ENCODE measurements around the gene GPX4.

Gene GPX4

DNA sequence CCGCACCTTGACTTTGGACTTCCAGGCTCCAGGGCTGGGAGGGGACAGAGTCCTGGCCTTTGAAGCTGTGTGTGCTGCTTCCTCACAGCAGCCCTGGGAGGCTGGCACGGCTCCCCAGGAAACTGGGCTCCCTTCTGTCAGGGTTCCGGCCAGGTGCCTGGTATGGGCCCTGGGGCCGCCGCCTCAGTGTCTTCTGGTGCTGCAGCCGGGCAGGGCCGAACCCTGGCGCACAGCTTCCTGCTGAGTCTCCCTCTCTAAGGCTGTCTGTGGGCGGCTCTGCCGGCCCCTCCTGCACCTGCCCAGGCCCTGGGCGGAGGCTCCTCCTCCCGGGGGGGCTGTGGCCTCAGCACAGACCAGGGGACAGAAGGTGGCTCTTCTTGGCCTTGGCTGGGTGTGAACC, 32.4 kb downstream of the GPX4 start:
- Histone ChIP-seq H3K27me3 (ENCODE audit: control insufficient read depth, insufficient read depth, low read length) (no peaks in the 10 kb centered on the region), H3K36me3 (ENCODE audit: insufficient read depth, low read length) (peaks cover 14% of the 10 kb centered on the region), H3K4me3 (ENCODE audit: low read length) (no peak overlapping the region), H3K9ac (ENCODE audit: low read depth, low read length) (no peak overlapping the region), H3K4me1 (ENCODE audit: control insufficient read depth, insufficient read depth, low read length) (peaks cover 18% of the 10 kb centered on the region), H3K4me2 (ENCODE audit: low read length) (no peak overlapping the region), H3K9me3 (replicated peaks; ENCODE audit: low read length) (no peaks in the 10 kb centered on the region)

DNA sequence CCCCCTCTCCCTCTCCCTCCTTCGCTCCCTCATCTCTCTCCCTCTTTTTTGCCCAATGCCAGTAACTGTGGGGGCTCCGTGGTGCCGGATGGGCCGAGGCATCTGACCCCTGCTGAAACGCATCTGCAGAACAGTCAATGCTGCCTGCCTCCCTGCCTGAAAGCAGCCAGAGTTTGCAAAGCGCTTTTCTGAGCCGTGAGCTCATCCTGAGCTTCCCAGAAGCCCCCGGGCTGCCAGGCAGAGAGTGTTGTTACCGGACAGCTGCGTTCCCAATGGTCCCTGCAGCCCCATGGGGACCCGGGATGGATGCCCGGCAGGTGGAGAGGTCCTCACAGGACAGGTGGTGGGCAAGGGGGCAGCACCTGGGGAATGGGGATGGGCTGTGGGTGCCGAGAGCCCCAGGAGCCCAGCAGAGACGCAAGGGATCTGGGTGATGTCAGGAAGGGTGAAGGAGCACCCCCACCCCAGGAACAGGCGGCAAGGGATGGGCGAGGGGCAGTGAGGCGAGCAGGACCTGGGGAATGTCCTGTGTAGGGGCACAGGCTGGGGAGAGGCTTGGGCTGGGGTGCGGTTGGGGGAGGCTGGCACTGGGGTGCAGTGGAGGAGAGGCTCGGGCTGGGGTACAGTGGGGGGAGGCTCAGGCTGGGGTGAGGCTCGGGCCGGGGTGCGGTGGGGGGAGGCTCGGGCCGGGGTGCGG, 33.0 kb downstream of the GPX4 start:
- peaks cover 18% of the 10 kb centered on the region for H3K4me1 ChIP-seq (ENCODE audit: control insufficient read depth, insufficient read depth, low read length)
- H3K4me2 ChIP-seq (ENCODE audit: low read length) = no peak overlapping the region
- H3K4me3 ChIP-seq (ENCODE audit: low read length) = no peak overlapping the region
- H3K9ac ChIP-seq (ENCODE audit: low read depth, low read length) = no peak overlapping the region
- no peaks in the 10 kb centered on the region for H3K9me3 ChIP-seq (replicated peaks; ENCODE audit: low read length)
- no peaks in the 10 kb centered on the region for H3K27me3 ChIP-seq (ENCODE audit: control insufficient read depth, insufficient read depth, low read length)
- peaks cover 14% of the 10 kb centered on the region for H3K36me3 ChIP-seq (ENCODE audit: insufficient read depth, low read length)

DNA sequence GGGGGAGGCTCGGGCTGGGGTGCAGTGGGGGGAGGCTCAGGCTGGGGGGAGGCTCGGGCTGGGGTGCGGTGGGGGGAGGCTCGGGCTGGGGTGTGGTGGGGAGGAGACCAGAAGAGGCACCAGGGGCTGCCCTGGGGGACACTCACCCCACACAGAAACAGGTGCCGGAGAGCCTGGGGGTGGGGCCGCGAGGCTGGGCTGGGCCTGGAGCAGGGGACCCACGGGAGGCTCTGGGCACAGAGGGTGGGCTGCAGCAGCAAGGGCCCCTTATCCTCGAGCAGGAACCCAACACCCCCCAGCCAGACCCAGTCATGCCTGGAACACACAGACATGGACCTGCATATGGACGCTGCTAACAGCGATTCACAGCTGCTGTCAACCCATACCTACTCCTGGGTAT, 34.3 kb downstream of the GPX4 start:
- no peak overlapping the region for H3K4me3 ChIP-seq (ENCODE audit: low read length)
- peaks cover 8% of the 10 kb centered on the region for H3K4me1 ChIP-seq (ENCODE audit: control insufficient read depth, insufficient read depth, low read length)
- peaks cover 19% of the 10 kb centered on the region for H3K36me3 ChIP-seq (ENCODE audit: insufficient read depth, low read length)
- H3K9ac ChIP-seq (ENCODE audit: low read depth, low read length) = no peak overlapping the region
- no peaks in the 10 kb centered on the region for H3K9me3 ChIP-seq (replicated peaks; ENCODE audit: low read length)
- H3K4me2 ChIP-seq (ENCODE audit: low read length) = no peak overlapping the region
- no peaks in the 10 kb centered on the region for H3K27me3 ChIP-seq (ENCODE audit: control insufficient read depth, insufficient read depth, low read length)

DNA sequence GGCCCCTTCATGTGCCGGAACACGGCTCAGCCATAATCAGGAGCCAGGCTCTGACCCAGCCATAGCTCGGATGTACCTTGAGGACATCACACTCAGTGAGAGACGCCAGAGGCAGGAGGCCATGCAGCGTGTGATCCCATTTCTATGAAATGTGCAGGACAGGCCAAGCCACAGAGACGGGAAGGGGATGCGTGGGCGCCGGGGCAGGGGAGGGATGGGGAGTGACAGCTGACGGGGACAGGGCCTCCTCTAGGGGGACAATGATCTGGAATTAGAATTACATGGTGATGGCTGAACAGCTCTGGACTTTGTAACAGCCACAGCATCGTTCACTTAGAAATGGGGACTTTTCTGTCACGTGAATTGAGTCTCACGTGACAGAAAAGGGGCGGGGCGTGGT, 35.3 kb downstream of the GPX4 start:
- peaks cover 3% of the 10 kb centered on the region for H3K4me1 ChIP-seq (ENCODE audit: control insufficient read depth, insufficient read depth, low read length)
- peaks cover 25% of the 10 kb centered on the region for H3K36me3 ChIP-seq (ENCODE audit: insufficient read depth, low read length)
- H3K27me3 ChIP-seq (ENCODE audit: control insufficient read depth, insufficient read depth, low read length) = no peaks in the 10 kb centered on the region
- H3K9me3 ChIP-seq (replicated peaks; ENCODE audit: low read length) = no peaks in the 10 kb centered on the region
- H3K9ac ChIP-seq (ENCODE audit: low read depth, low read length) = no peak overlapping the region
- H3K4me3 ChIP-seq (ENCODE audit: low read length) = no peak overlapping the region
- H3K4me2 ChIP-seq (ENCODE audit: low read length) = no peak overlapping the region

DNA sequence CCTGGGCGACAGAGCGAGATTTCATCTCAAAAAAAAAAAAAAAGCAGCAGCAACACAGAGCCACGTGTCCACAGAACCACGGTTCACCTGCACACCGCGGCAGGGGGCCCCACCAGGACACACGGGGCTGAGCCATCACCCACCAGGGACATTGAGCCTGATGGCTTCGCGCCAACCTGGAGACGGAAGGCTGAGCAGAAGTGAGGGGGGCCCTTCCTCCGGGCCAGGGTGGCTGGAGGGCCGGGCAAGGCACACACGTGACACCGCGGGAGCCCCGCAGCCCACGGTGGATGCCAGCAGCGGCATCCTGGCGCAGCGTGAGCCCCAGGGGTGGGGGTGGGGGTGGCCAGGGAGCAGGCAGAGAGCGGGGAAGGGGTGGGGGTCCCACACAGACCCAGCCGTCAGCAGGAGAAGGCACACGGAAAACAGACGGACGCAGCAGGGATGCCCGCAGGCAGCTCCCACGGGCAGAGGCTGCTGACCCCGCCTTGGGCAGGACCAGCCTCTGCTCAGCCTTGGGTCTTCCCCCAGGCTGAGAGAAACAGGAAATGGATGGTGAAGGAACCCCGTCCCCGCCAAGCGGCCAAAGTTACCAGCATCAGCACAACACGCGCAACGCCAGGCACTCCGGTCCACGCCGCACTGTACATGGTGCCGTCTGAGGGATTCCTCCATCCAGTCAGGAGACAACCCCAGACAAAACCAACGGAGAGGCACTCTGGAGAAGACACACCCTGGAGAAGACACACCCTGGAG, 36.7 kb downstream of the GPX4 start:
- Histone ChIP-seq H3K27me3 (ENCODE audit: control insufficient read depth, insufficient read depth, low read length) (no peaks in the 10 kb centered on the region), H3K36me3 (ENCODE audit: insufficient read depth, low read length) (peaks cover 30% of the 10 kb centered on the region), H3K9ac (ENCODE audit: low read depth, low read length) (no peak overlapping the region), H3K4me3 (ENCODE audit: low read length) (no peak overlapping the region), H3K9me3 (replicated peaks; ENCODE audit: low read length) (no peaks in the 10 kb centered on the region), H3K4me1 (ENCODE audit: control insufficient read depth, insufficient read depth, low read length) (no peaks in the 10 kb centered on the region), H3K4me2 (ENCODE audit: low read length) (no peak overlapping the region)

DNA sequence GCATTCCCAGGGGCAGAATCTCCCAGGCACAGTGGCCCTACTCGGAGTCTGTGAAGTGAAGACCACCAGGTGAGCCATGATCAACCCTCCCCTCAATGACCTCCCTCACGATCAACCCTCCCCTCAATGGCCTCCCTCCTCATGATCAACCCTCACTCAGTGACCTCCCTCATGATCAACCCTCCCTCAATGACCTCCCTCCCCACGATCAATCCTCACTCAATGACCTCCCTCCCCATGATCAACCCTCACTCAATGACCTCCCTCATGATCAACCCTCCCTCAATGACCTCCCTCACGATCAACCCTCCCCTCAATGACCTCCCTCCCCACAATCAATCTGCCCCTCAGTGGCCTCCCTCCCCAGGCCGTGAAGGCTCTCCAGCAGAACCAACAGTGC, 38.1 kb downstream of the GPX4 start:
- H3K4me2 ChIP-seq (ENCODE audit: low read length) = no peak overlapping the region
- no peaks in the 10 kb centered on the region for H3K4me1 ChIP-seq (ENCODE audit: control insufficient read depth, insufficient read depth, low read length)
- peaks cover 37% of the 10 kb centered on the region for H3K36me3 ChIP-seq (ENCODE audit: insufficient read depth, low read length)
- H3K27me3 ChIP-seq (ENCODE audit: control insufficient read depth, insufficient read depth, low read length) = no peaks in the 10 kb centered on the region
- H3K9ac ChIP-seq (ENCODE audit: low read depth, low read length) = no peak overlapping the region
- no peaks in the 10 kb centered on the region for H3K9me3 ChIP-seq (replicated peaks; ENCODE audit: low read length)
- H3K4me3 ChIP-seq (ENCODE audit: low read length) = no peak overlapping the region

DNA sequence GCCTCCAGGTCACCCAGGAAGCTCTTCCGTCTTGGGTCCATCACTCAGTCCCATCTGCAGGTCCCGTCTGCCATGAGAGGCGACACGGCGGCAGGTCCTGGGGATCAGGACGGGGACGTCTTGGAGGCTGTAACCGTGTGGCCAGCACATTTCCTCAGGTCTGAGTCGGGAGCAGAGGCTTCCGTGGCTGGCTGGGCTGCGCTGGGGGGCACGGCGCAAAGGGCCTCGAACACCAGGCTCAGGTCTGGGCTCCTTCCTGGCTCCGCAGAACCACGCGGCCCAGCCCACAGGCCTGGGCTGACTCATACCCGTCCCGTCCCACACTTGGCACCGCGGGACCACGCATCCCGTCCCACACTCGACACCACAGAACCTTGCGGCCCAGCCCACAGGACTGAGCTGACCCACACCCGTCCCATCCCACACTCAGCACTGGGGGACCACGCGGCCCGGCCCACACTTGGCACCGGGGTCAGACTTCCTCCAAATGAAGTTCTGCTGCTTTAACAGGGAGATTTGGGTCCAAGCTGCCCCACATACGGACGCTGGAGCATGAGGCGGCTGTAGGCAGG, 40.1 kb downstream of the GPX4 start:
- no peak overlapping the region for H3K9ac ChIP-seq (ENCODE audit: low read depth, low read length)
- no peaks in the 10 kb centered on the region for H3K9me3 ChIP-seq (replicated peaks; ENCODE audit: low read length)
- H3K4me3 ChIP-seq (ENCODE audit: low read length) = no peak overlapping the region
- no peak overlapping the region for H3K4me2 ChIP-seq (ENCODE audit: low read length)
- no peaks in the 10 kb centered on the region for H3K27me3 ChIP-seq (ENCODE audit: control insufficient read depth, insufficient read depth, low read length)
- H3K4me1 ChIP-seq (ENCODE audit: control insufficient read depth, insufficient read depth, low read length) = no peaks in the 10 kb centered on the region
- peaks cover 40% of the 10 kb centered on the region for H3K36me3 ChIP-seq (ENCODE audit: insufficient read depth, low read length)

DNA sequence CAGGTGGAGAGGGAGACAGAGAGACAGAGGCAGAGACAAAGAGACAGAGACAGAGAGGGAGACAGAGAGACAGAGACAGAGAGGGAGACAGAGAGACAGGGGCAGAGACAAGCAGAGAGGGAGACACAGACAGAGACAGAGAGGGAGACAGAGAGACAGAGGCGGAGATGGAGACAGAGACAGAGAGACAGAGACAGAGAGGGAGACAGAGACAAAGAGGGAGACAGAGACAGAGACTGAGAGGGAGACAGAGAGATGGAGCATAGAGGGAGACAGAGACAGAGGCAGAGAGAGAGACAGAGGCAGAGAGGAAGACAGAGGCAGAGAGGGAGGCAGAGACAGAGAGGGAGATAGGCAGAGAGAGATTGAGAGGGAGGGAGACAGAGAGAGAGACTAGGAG, 40.9 kb downstream of the GPX4 start:
- H3K36me3 ChIP-seq (ENCODE audit: insufficient read depth, low read length) = peaks cover 45% of the 10 kb centered on the region
- H3K4me2 ChIP-seq (ENCODE audit: low read length) = no peak overlapping the region
- H3K9ac ChIP-seq (ENCODE audit: low read depth, low read length) = no peak overlapping the region
- no peaks in the 10 kb centered on the region for H3K9me3 ChIP-seq (replicated peaks; ENCODE audit: low read length)
- H3K4me3 ChIP-seq (ENCODE audit: low read length) = no peak overlapping the region
- no peaks in the 10 kb centered on the region for H3K27me3 ChIP-seq (ENCODE audit: control insufficient read depth, insufficient read depth, low read length)
- H3K4me1 ChIP-seq (ENCODE audit: control insufficient read depth, insufficient read depth, low read length) = no peaks in the 10 kb centered on the region

DNA sequence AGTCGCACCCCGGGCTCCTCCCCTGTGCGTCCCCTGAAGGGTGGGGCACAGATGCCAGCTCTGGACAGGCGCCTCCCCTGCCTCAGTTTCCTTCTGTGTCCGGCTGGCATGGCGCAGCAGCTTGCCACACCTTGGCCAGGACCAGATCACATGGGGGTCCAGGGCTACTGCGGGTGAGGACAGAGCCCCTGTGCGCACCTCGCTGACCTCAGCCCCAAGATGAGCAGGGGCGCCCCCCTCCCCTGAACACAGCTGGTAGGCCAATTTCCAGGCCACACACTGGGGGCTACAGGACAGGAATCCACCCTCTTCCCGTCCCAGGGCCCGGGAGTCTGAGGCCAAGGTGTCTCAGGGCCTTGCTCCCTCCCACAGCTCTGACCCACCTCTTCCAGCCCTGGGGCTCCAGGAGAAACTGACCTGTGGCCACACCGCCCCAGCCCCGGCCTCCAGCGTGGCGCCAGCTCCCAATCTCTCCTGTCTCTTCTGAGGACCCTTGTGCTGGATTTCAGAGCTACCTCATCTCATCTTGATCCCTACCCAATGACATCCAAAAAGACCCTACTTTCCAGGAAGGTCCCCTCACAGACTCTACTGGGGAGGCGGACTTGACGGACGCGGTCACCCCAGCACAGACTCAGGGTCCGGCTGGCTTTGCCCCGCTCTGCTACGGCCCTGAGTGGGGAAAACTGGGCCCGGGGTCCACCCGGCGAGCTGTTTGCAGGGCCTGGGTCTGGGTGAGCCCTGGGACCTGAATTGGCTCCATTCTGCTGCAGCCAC, 42.0 kb downstream of the GPX4 start:
- Histone ChIP-seq H3K27me3 (ENCODE audit: control insufficient read depth, insufficient read depth, low read length) (no peaks in the 10 kb centered on the region), H3K4me2 (ENCODE audit: low read length) (no peak overlapping the region), H3K9me3 (replicated peaks; ENCODE audit: low read length) (no peaks in the 10 kb centered on the region), H3K9ac (ENCODE audit: low read depth, low read length) (no peak overlapping the region), H3K4me3 (ENCODE audit: low read length) (no peak overlapping the region), H3K36me3 (ENCODE audit: insufficient read depth, low read length) (peaks cover 49% of the 10 kb centered on the region), H3K4me1 (ENCODE audit: control insufficient read depth, insufficient read depth, low read length) (no peaks in the 10 kb centered on the region)

DNA sequence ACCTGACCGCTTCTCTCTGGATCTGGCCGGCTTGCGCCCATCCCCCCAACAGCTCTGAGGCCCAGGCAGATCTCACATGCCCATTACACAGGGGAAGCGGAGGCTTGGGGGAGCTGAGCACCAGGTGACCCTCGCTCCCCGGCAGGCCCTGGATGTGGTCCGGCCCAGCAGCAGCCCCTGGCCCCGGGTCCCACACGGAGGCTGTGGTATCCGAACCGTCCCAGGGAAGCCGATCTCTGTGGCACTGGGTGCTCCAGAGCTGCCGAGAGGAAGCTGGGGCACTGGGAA, 42.6 kb downstream of the GPX4 start:
- Histone ChIP-seq H3K27me3 (ENCODE audit: control insufficient read depth, insufficient read depth, low read length) (no peaks in the 10 kb centered on the region), H3K36me3 (ENCODE audit: insufficient read depth, low read length) (peaks cover 49% of the 10 kb centered on the region), H3K4me1 (ENCODE audit: control insufficient read depth, insufficient read depth, low read length) (no peaks in the 10 kb centered on the region), H3K4me3 (ENCODE audit: low read length) (no peak overlapping the region), H3K9me3 (replicated peaks; ENCODE audit: low read length) (no peaks in the 10 kb centered on the region), H3K4me2 (ENCODE audit: low read length) (no peak overlapping the region), H3K9ac (ENCODE audit: low read depth, low read length) (no peak overlapping the region)

DNA sequence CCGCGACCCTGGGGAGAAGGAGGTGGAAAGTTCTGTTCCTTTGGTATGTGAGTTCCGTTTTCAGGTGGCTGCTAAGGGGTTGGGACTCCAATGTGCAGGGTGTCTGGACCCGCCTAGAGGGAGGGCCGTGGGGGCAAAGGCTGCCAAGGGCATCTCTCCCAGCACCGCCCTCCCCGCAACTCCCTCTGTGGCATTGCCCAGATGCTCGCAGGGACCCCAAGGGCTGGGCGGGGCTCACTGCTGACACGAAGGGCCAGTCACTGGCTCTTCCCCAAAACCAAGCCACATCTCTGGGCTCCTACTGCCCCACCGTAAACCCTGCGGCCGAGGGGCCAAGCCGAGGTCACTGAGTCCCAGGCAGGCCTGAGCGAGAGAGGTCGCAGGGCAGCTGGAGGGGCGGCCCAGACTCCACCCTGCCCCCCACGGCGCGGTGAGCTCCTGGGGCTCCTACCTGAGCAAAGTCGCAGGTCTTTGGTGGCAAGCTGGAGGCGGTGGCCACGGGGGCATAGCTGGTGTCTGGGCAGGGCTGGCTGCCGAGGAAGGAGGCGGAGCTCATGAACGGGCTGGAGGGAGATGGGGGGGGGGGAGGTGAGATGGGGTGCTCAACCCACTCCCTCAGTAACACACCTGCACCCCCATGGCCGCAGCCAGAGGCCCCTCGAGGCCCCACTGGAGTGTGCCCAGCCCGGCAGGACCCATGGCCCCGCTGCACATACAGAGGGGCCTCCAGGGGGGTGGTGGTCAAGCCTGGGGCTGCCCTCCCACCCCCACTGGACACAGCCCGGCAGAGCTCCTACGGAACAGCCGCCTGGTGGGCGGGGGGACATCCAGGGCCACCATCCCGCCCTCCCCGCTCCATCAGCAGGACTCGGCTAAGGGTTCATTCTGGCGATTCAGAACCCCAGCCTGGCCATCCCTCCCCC, 43.3 kb downstream of the GPX4 start:
- no peaks in the 10 kb centered on the region for H3K27me3 ChIP-seq (ENCODE audit: control insufficient read depth, insufficient read depth, low read length)
- H3K36me3 ChIP-seq (ENCODE audit: insufficient read depth, low read length) = peaks cover 53% of the 10 kb centered on the region
- no peaks in the 10 kb centered on the region for H3K4me1 ChIP-seq (ENCODE audit: control insufficient read depth, insufficient read depth, low read length)
- H3K4me2 ChIP-seq (ENCODE audit: low read length) = no peak overlapping the region
- H3K4me3 ChIP-seq (ENCODE audit: low read length) = no peak overlapping the region
- no peaks in the 10 kb centered on the region for H3K9me3 ChIP-seq (replicated peaks; ENCODE audit: low read length)
- H3K9ac ChIP-seq (ENCODE audit: low read depth, low read length) = no peak overlapping the region

Data from skeletal muscle satellite cell (primary cell).